A549 treated with ZK216348 at 1 μM for 4 hours (cell line): ENCODE measurements around the gene LIME1. TPM values are rescaled to one million over a fixed set of nuclear protein-coding genes. Genes with fewer than 3 reads are reported as not detected.

Experiments
- total RNA-seq: library from RNA; stranded (reverse); fragments of 200-300 nt; extraction: Qiagen RNA extraction; gene quantifications from 5 replicates; pipeline ENCODE4 v1.2.3, GENCODE V29; 2022; ENCODE audit warnings: low read depth

LIME1 gene, protein sequence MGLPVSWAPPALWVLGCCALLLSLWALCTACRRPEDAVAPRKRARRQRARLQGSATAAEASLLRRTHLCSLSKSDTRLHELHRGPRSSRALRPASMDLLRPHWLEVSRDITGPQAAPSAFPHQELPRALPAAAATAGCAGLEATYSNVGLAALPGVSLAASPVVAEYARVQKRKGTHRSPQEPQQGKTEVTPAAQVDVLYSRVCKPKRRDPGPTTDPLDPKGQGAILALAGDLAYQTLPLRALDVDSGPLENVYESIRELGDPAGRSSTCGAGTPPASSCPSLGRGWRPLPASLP
- 2.5 to 13.1 TPM (median 10.7 TPM) in 5 replicates for total RNA-seq

DNA sequence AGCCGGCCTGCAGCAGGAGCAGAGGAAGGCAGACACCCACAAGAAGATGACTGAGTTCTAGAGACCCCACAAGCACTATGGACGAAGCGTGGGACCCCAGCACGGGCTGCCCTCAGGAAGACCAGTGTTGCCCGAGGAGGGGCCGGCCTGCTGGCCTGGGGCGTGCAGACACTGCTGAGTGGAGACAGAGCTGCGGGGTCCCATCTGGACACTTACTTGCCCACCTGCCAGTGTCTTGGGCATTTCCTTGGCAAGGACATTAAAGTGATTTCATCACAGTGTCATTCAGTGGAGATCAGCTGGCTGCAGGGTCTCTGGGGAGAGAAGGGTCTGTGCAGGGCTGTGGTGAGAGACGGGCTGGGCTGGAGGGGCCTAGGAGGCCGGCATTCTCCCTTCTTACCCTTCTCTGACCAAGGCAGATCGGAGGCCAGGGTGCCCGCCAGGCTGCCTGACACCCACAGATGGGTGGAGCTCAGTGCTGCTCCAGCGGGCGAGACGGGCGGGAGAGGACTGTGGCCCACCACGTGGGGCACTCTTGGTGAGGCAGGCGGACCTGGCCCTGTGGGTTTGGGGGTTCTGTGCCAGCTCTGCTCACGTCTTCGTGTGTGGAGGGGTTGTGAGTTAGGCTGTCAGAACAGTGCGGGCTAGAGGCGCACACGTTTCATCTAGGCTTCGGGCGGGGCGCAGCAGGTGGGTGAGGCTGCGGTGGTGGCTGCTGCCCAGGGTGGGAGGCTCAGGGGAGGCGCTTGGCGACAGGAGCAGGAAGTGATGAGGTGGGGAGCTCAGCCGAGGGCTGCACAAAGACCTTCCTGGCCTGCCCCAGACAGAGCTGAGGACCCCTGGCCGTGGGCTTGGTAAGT, at the start of gene LIME1:
Gene LIME1, plus strand, starts transcription at position 806 of the 860 bp plus-strand sequence. CDS start 886 bp downstream, outside the sequence.

GRCh38 chr20:63696628-63697356, 39.7 kb upstream of the LIME1 start, which contains the start of gene TNFRSF6B:
TSS of gene TNFRSF6B (plus strand) at chr20:63696652. CDS start at chr20:63696768, 116 bp downstream.

GRCh38 chr20:63707558-63708300, 28.7 kb upstream of the LIME1 start, which contains the start of the genes ARFRP1 and ZGPAT:
TSS of gene ARFRP1 (minus strand) at chr20:63707976. CDS start at chr20:63707091, 885 bp downstream.
TSS of gene ZGPAT (plus strand) at chr20:63708039. CDS start at chr20:63708581, 542 bp downstream.

DNA sequence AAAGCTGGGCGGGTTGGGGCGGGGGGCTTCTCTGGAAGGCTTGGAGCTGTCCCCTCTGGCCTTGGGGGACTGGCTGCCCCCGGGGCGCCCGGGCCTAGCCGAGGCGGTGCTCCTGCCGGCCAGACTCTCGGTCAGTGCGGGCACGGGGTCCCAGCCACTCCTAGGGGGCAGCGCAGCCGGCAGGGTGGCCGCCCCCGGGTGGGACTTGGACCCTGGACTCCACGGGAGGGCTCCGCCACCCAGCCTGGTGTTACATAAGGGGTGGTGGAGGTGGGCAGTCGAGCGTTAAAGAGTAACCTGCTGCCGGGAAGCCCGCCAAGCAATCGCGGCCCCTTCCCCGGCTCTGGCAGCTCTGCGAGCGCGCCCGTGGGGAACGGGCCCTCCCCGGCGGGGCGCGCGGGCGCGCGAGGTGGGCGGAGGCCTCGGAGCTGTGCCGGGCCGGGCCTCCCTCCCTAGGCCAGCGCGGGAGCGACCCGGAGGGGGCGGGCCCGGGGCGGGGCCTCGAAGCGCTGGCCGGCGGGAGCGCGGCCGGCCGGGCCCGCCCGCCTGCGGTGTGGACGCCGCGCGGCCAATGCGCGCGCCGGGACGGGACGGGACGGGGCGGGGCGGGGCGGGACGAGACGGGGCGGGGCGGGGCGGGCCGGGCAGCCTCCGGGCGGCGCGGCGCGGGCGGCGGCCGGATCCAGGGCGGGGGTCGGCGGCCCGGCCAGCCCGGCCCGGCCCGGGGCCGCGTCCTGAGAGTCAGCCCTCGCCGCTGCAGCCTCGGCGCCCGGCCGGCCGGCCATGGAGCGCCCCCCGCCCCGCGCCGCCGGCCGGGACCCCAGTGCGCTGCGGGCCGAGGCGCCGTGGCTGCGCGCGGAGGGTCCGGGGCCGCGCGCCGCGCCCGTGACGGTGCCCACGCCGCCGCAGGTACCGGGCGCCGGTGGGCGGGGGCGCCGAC, 2.9 kb downstream of the LIME1 start, which contains the start of gene SLC2A4RG:
Gene SLC2A4RG, plus strand, starts transcription at position 647 of the 940 bp plus-strand sequence. Its CDS starts 137 bp downstream, at position 784.

Other genes with a start within 250 kb of the LIME1 start
- gene EEF1A2, start 237.6 kb upstream of the LIME1 start, total RNA-seq = 112 to 179 TPM (median 154 TPM) in 5 replicates
- gene PPDPF, start 215.9 kb upstream of the LIME1 start, total RNA-seq = 267 to 353 TPM (median 326 TPM) in 5 replicates
- 2.4 to 4.1 TPM (median 3.6 TPM) in 5 replicates for gene PTK6, start 199.3 kb upstream of the LIME1 start, total RNA-seq
- 0.18 to 0.22 TPM in 2 of 5 replicates, not detected in the others for gene SRMS, start 188.9 kb upstream of the LIME1 start, total RNA-seq
- 0.09 to 0.42 TPM (median 0.22 TPM) in 4 of 5 replicates, not detected in the other for gene FNDC11, start 182.5 kb upstream of the LIME1 start, total RNA-seq
- 9.6 to 20.8 TPM (median 14.8 TPM) in 5 replicates for gene HELZ2, start 162.4 kb upstream of the LIME1 start, total RNA-seq
- gene GMEB2, start 109.6 kb upstream of the LIME1 start, total RNA-seq = 6.7 to 11.3 TPM (median 10.8 TPM) in 5 replicates
- gene STMN3, start 83.2 kb upstream of the LIME1 start, total RNA-seq = 5.8 to 10.6 TPM (median 10.1 TPM) in 5 replicates
- 2.7 to 9.2 TPM (median 7.3 TPM) in 5 replicates for gene RTEL1, start 78.4 kb upstream of the LIME1 start, total RNA-seq
- gene TNFRSF6B, start 40.0 kb upstream of the LIME1 start, total RNA-seq = 0.33 to 1.4 TPM (median 0.86 TPM) in 5 replicates
- gene ARFRP1, start 28.7 kb upstream of the LIME1 start, total RNA-seq = 21.8 to 43.0 TPM (median 37.6 TPM) in 5 replicates
- gene ZGPAT, start 28.6 kb upstream of the LIME1 start, total RNA-seq = 17.8 to 32.7 TPM (median 28.5 TPM) in 5 replicates
- gene SLC2A4RG, start 3.1 kb downstream of the LIME1 start, total RNA-seq = 51.4 to 112 TPM (median 99.3 TPM) in 5 replicates
- 0.42 to 1.1 TPM (median 0.88 TPM) in 5 replicates for gene ZBTB46, start 94.6 kb downstream of the LIME1 start, total RNA-seq
- gene ABHD16B, start 124.8 kb downstream of the LIME1 start, total RNA-seq = not detected in 5 replicates
- gene TPD52L2, start 128.6 kb downstream of the LIME1 start, total RNA-seq = 119 to 139 TPM (median 129 TPM) in 5 replicates
- 18.7 to 32.7 TPM (median 30.2 TPM) in 5 replicates for gene DNAJC5, start 158.5 kb downstream of the LIME1 start, total RNA-seq
- gene UCKL1, start 219.8 kb downstream of the LIME1 start, total RNA-seq = 18.2 to 41.0 TPM (median 34.4 TPM) in 5 replicates
- gene ZNF512B, start 233.3 kb downstream of the LIME1 start, total RNA-seq = 7.3 to 14.2 TPM (median 13.0 TPM) in 5 replicates
- not detected in 5 replicates for gene SAMD10, start 243.0 kb downstream of the LIME1 start, total RNA-seq
- 44.5 to 60.4 TPM (median 57.8 TPM) in 5 replicates for gene PRPF6, start 244.5 kb downstream of the LIME1 start, total RNA-seq